PC-3 (cell line): ENCODE results near the gene NPTXR.

Experiments
- CTCF ChIP-seq: fragments of 300-600 bp; sonication (generic); conservative IDR thresholded peaks from 2 replicates; pipeline ENCODE4 v1.5.1; 2017; ENCODE audit warnings: antibody characterized with exemption, low read depth, mild to moderate bottlenecking, low read length
- EZH2 ChIP-seq: fragments of 300-600 bp; sonication (generic); IDR thresholded peaks from one replicate; pipeline ENCODE4 v1.6.1; 2017; ENCODE audit warnings: antibody characterized with exemption, mild to moderate bottlenecking, low read length; ENCODE audit not compliant: unreplicated experiment
- EZH2phosphoT487 ChIP-seq: fragments of 300-600 bp; sonication (generic); IDR thresholded peaks from 2 replicates; pipeline ENCODE4 v1.6.1; 2018; ENCODE audit warnings: mild to moderate bottlenecking, antibody characterized with exemption, low read length, borderline replicate concordance

GRCh38 chr22:38828191-38828590, 15.6 kb downstream of the NPTXR start:
- no peak for TF ChIP-seq CTCF
- TF ChIP-seq EZH2phosphoT487 = no peak
- no peak for TF ChIP-seq EZH2
